HG02610 (cell line): ENCODE results near the gene REPS1.

Source experiments
- ATAC-seq: cut with Tn5 transposase; IDR thresholded peaks from one replicate; pipeline ENCODE4 v1.9.1; 2021; ENCODE audit warnings: mild to moderate bottlenecking, moderate library complexity; ENCODE audit not compliant: unreplicated experiment

Gene REPS1

DNA sequence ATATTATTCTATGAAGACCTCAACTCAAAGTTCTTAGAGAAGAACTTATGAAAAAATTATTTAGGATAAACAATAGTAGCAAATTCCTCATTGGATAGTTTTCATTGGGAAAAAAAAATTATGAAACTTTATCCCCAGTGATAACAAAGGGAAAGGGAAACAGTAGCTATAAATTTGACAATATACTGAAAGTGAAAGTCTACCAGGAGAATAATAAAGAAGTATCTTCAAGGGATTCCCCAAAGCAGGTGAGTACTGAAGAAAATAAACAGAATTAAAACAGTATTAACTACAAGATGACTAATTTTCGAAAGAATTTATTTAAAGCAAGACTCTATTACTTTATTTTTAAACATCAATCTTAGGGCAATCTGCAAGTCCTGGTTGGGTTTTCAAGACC is 56.4 kb downstream of the REPS1 start:
- ATAC-seq: peak; percentile 44

DNA sequence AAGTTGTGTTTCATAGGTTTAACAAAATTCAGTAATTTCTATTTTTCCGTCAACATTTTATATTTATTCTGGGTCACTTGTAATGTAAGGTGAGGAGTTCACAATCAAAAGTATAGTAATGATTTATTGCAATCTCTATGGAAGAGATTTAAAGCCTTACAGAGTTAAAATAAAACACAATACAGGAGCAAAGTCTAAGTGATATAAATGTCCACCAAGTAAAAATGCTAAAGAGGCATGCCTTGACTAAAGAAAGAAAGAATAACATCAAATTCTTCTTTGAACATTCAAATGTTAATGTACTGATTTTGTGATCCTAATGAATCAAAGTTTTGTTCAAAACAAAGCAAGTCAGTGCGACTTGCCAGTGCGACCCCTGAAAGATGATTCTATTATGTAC is 61.5 kb downstream of the REPS1 start:
- ATAC-seq: no peak

DNA sequence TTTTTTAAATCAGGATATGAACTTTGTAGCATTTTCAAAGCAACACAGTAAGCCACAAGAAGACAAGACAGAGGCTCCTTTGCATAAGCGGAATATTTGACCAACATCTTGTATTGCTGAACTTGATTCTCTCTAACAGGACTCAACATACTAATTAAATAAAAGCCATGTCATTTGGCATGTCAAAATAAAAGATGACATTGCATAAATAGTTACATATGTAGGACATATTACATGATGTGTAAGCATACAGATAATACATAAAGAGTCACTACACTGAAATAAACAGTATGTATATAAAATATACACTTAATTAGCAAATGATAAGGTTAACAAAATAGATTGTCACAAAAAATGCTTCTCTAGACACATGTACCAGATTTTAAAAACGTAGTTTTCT is 62.2 kb downstream of the REPS1 start:
- ATAC-seq: no peak

DNA sequence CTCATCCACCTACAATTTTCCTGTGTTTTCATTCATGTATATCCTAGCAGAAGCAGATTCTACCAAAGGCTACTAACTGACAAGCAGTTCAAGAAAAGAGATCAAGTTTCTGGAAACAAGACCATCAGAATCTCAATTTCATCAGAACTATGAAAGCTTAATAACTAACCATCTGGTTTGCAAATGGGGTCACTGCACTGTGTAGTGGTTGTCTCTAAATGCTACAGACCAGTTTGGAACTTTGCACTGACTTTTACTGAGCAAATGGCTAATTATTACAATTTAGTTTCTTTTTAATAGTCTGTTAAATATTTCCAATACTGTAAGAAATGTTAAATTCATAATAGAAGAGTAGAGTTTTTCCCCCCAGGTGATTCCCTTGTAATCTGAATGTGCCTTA is 64.5 kb downstream of the REPS1 start:
- no peak for ATAC-seq

DNA sequence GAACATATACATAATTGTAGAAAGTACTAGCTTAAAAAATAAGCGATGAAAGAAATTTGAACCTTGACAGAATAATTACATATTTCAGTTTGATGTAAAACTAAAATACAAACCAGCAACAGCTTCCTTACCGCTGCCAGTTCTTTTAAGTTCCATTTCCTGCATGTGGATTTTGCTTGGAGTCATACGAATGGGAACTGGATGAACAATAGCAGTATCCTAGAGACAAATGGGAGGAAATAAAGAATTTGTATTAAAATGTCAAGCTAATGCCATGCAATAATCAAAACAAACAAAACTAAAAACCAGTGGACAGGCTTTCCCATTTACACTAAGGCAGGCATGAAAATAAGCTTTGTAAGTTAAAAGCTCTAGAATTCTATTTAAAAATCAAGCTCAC is 67.1 kb downstream of the REPS1 start:
- no peak for ATAC-seq

DNA sequence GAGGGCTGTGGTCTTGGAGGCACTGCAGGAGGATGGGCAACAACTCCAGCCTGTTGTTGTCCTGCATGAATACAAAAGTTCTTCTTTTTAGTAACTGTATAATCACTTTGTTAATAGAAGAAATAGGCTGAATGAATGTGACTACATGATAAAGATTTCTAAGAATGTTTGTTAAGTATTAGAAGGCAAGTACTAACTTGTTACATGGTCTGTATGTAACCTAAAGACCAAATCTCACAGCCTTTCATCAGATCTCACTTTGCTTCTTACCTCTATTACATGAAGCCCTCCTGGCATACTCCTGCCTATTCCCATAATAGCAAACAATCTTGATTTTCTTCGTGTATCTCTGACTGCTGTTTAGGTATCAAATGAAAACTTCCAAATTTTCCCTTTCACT is 73.4 kb downstream of the REPS1 start:
- ATAC-seq: no peak

DNA sequence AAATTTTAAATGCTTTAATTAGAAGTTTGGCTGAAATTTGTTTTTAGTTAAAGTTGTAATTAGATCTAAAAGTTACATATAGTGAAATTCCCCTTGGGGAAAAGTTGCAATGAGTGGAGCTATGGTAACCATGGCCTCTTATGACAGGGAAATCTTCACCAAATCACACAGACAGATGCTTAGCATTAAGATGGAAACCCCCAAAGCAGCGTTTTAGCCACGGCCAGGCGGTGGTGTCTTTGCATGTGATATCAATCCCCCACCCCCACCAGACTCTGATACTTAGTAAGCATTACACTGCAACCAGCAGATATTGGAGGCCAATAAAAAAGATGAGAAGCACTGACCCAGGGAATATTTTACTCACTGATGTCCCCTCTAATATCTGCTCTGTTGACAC is 75.7 kb downstream of the REPS1 start:
- ATAC-seq: peak; percentile 61

DNA sequence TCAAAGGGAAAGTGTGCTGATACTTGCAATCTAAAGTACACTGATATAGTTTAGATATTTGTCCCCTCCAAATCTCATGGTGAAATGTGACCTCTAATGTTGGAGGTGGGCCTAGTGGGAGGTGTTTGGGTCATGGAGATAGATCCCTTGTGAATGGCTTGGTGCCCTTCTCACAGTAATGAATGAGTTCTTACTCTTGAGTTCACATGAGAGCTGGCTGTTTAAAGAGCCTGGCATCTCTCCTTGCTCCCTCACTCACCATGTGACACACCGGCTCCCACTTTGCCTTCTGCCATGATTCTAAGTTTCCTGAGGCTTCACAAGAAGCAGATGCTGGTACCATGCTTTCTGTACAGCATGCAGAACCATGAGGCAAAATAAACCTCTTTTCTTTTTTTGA is 78.1 kb downstream of the REPS1 start:
- no peak for ATAC-seq

DNA sequence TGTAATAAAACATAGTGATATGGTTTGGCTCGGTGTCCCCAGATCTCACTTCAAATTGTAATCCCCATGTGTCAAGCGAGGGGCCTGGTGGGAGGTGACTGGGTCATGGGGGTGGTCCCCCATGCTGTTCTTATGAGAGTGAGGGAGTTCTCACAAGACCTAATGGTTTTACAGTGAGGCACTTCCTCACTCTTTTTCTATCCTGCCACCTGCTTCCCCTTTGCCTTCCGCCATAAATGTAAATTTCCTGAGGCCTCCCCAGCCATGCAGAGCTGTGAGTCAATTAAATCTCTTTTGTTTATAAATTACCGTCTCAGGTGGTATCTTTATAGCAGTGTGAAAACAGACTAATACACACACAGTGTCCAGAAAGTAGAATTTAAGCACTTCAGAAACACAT is 78.5 kb downstream of the REPS1 start:
- ATAC-seq: no peak

DNA sequence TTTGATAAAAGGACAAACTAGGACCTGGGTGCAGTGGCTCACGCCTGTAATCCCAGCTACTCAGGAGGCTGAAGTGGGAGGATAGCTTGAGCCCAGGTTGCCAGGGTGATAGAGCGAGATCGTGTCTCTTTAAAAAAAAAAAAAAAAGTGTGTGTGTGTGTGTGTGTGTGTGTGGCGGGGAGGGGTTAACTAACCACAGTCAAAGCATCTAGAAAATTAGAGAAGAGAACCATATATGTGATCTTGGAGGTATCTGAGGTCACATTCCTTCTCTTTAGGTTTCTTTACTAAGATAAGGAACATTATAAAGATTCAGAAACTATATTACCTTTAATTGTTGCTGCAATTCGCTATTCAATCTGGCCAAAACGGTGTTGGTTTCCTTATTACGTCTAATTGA is 80.9 kb downstream of the REPS1 start:
- no peak for ATAC-seq

DNA sequence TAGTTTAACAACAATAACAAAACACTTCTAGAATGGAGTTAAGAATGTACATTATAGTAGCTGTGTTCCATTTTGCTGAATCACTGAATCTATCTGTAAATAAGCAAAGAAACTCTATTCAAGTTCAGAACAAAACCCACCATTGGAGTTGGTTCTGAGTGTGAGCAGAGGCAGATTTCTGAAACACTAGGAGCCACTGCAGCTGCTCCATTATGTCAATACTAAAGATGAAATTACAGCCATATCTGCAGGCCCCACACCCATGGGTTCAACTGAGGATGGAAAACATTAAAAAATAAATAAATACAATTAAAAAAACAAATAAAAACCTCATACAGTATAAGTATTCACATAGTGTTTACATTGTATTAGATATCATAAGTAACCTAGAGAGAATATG is 91.0 kb downstream of the REPS1 start:
- no peak for ATAC-seq

DNA sequence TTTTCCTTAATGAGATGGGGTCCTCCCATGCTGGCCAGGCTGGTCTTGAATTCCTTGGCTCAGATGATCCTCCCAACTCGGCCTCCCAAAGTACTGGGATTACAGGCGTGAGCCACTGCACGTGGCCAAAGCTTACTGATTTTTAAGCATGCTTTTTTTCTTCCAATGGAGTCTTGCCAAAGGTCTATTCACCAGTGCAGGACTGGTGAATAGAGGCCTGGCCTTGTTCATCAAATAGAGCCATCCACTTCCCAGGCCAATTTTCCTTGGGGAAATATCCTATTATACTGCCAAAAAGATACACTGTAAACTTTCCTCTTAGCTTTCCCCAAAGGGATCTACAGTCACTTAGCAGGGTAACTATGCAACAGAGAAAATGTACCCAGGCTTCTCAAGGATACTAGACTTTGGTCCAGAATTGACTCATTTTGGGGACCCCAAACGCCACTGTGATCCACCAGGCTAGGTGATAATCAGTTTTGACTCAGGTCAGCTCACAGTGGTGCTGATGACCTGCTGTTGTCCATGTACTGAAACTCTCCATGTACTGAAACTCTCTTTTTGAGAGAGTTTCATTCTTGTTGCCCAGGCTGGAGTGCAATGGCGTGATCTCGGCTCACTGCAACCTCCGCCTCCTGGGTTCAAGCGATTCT is 91.8 kb downstream of the REPS1 start:
- ATAC-seq: peak; percentile 31

DNA sequence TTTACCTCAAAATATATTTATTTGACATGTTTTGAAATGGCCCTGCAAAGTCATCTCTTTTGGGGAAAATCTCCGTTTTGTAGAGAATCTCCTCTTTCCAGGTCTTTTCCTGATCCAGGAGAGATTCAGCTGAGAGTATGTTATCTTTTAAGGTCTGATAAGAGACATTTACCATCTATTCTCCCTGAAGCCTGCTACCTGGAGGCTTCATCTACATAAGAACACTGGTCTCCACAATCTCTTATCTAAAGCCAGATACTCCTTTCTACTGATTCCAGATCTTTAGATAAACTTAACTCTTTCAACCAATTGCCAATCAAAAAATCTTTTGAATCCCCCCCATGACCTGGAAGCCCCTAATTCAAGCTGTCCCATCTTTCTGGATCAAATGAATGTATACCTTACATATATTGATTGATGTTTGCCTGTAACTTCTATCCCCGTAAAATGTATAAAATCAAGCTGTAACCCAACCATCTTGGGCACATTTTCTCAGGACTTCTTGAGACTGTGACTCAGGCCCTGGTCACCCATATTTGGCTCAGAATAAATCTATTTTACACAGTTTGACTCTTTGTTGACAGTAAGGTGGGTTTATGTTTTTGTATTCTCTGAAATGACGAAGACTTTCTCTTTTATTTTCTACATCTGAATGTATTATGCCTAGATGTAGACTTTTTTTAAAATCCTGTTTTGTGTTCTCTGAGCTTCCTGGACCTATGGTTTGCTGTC is 96.6 kb downstream of the REPS1 start:
- no peak for ATAC-seq

DNA sequence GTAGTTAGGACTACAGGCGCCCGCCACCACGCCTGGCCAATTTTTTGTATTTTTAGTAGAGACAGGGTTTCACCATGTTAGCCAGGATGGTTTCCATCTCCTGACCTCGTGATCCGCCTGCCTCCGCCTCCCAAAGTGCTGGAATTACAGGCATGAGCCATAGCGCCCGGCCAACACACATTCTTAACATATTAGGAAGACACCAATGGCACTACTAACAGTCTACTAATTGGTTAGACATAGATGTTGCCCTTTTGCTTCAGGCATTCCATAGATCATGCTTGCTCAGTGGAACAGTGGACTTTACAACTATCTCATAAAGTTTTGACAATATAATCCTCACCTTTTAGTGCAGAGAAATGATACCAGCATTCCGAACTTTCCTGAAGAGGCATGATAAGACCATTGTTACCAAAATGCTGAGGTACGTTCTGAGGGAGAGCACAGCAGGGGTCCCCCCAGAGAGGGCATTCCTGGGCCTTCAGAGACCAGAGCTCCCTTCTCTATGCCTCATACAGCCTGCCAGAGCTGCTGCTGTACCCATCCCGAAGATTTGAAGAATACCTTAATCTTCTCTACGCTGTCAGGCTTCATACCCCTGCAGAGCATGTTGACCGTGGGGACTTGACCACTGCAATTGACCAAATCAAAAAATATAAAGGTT is 102.8 kb downstream of the REPS1 start:
- ATAC-seq: no peak

DNA sequence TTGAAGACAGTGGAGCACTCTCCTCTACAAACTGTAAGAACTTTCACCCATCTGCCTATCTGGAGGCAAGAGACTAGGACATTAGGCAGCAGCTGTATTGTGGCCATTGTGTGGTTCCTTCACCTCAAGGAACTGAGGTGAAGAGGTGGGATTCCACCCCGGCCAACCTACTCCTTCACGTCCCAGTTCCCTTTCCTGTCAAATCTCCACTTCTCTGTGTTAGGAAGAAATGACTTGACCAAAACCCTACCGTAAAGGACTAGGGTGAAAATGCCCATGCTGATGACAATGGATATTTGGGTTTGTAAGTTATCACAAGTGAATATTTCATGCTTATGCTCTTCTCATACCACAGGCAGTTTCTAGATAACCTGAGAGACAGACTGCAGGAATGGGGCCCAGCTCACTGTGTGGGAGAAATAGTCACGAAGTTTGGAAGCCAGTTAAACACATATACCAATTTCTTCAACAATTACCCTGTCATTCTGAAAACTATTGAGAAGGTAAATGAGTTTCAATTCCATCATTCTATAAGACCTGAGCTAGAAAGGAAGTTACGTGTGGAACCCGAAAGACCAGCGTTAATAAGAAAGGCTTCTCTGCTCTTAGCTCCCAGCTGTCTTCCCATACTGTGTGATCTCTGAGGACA is 105.6 kb downstream of the REPS1 start:
- peak; percentile 84 for ATAC-seq

DNA sequence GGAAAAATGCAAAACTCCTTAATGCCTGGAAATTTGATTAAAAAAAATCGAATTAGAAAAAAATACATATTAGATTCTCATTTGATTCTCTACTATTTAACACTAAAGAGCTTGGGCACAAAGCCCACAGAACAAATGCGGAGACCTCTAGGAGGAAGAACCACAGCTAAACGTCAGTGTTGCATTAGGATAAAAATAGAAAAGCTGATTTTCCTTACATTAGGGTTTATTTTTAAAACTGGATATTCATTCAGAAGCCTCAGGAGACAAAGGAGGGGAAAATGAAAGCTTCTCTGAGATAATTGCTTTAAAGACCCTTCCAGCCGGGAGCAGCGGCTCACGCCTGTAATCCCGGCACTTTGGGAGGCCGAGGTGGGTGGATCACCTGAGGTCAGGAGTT is 114.9 kb downstream of the REPS1 start:
- no peak for ATAC-seq

DNA sequence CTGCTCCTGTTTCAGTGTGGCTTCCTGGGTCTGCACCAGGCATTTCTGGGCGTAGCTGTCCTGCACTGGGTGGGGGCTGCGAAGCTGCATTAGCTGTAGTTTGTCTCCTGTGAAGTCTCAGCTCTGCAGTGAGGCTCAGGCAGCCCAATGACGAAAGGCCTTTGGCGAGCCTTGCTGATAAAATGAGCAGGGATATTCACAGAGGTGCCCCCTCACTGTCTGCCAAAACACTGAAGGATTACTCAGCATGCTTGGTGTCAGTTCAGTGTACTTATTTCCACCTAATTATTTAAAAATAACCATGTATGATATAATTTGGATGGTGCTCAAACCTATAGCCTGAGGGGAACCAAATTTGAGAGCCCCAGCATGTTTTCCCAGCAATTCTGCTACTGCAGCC is 118.7 kb downstream of the REPS1 start:
- ATAC-seq: no peak

DNA sequence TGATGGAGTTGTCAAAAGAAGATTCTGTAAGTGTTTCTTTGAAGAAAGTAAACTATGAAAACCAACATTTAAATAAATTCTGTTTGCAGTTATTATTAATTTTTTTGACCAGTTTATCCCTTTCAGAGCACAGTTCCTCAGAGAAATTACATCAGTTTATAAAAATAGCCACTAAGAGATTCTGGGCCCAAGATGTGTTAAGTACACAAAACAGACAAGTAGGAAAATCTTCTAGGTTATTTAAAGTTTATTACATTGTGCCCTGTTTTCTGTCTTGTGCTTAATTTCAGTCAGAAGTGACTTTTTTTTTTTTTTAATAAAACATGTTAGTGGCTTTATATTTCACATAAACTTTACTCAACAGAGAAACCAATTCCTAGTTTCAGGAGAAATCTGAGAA is 119.9 kb downstream of the REPS1 start:
- ATAC-seq: no peak

DNA sequence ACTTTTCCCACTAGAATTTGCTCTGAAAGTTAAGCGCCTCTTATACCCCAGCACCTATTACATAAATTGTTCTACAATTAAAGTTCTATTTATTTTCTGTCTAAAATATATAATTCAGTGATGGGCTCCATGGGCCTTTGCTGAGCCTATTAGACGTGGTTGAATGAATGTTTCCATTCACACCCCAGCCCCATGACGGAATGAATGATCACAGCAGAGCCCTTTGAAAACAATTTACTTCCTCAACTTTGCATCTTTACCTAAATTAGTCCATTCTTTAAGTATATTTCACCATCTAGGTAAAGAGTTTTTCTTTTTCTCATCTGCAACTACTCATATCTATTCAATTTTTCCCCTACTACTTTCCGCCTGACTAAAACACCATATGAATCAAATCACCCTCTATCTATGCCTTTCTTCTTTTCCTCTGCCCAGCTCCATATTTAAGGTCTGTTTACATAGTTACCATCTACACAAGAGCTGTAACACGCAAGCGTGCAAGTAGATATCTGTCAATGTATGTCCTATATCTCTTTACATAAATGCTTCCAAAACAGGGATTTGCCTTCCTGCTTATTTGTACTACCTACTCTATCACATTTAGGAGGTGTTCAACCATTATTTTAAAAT is 122.5 kb downstream of the REPS1 start:
- no peak for ATAC-seq

DNA sequence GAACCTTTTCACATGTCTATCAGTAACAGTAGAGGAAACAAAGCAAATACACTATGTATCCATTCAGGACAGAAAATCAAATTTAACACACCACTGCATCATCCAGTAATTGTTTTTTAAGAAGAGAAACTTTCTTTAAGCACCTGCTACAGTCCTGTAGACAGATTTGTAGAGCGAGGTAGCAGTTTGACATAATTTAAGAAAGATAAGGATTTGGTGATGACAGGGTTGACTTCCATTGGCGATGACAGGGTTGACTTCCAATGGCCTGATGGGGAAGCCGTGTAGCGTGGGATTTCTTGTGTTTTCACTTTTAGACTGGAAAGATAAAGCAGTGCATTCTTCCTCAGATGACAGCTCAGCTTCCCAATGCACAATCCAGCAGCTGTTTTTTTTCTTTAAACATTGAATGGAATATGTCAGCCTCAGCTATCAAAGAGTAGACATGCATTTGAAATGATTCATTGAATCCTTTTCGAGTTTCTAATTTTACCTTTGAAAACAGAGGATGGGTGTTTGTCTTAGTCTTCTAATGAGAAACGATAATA is 123.6 kb downstream of the REPS1 start:
- no peak for ATAC-seq

DNA sequence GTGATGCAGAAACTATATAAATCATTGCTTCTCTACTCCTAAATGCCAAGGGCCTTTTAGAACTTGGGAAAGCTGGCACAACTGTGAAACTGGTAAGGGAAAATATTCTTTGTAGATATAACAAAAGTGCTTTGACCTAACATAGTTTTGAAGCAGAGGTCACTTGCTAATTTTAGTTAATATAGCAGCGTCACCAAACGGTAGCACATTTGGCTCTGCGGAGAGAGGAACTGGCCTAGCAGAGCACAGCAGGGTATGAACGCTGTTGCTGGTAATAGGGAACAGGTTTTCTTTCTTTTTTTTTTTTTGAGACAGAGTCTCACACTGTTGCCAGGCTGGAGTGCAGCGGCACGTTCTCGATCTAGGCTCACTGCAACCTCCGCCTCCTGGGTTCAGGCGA is 124.7 kb downstream of the REPS1 start:
- ATAC-seq: no peak
